GM20000 (cell line): ENCODE measurements around the gene IGF2BP3.
"Not testable (repeated sequence)": the region's sequence is repeated elsewhere in the genome, so short reads cannot be mapped to it uniquely, and the experiment has no call there.

Experiments
- DNase-seq: peaks from one replicate; pipeline ENCODE4 v3.0.0; 2012; ENCODE audit warnings: low spot score
- CTCF ChIP-seq: IDR thresholded peaks from 2 replicates; pipeline ENCODE4 v1.5.1; 2012; ENCODE audit warnings: mild to moderate bottlenecking, control low read depth; ENCODE audit errors: extremely low read depth, missing control alignments

The IGF2BP3 gene

GRCh38 chr7:23331132-23331531, 139.2 kb downstream of the IGF2BP3 start:
- no peak for DNase-seq
- no peak for TF ChIP-seq CTCF

GRCh38 chr7:23315366-23315765, 154.9 kb downstream of the IGF2BP3 start:
- TF ChIP-seq CTCF: no peak
- no peak for DNase-seq

- DNase-seq: not testable (repeated sequence)
Observed at GRCh38 chr7:23312141-23312540, 158.2 kb downstream of the IGF2BP3 start.

- TF ChIP-seq CTCF: no peak
- no peak for DNase-seq
Observed at GRCh38 chr7:23308754-23309153, 161.5 kb downstream of the IGF2BP3 start.

GRCh38 chr7:23306936-23307521, 163.3 kb downstream of the IGF2BP3 start:
- no peak for DNase-seq
- no peak for TF ChIP-seq CTCF

GRCh38 chr7:23299770-23300300, 170.5 kb downstream of the IGF2BP3 start:
- peak; percentile 19 for DNase-seq
- TF ChIP-seq CTCF: no peak

- peak; percentile 95 for DNase-seq
- TF ChIP-seq CTCF: no peak
Observed at GRCh38 chr7:23298885-23299769, 171.2 kb downstream of the IGF2BP3 start, which contains the start of gene MALSU1. MALSU1 (plus strand) TSS chr7:23299339; CDS start chr7:23299353, 14 bp downstream.
